Duodenal mucosa (tissue), 2 donors: ENCODE results near the gene BSCL2.
A peak's percentile ranks its signal among the peaks of the same experiment; 100 is the strongest.
"Not testable (repeated sequence)": the region's sequence is repeated elsewhere in the genome, so short reads cannot be mapped to it uniquely, and the experiment has no call there.

ENCODE experiments used
- H3K27ac ChIP-seq: one replicate; pipeline ENCODE4 v1.7.0; 2013; ENCODE audit warnings: low read depth, low read length
- H3K27me3 ChIP-seq, 2 donors: one replicate each; pipeline ENCODE4 v1.7.0; 2013; ENCODE audit warnings: low read length in 2 of 2, control low read depth in 1 of 2; ENCODE audit not compliant: insufficient read depth in 2 of 2, control insufficient read depth in 1 of 2
- H3K36me3 ChIP-seq, 2 donors: one replicate each; pipeline ENCODE4 v1.7.0; 2013; ENCODE audit warnings: low read length in 2 of 2, control low read depth in 1 of 2; ENCODE audit not compliant: insufficient read depth in 2 of 2, control insufficient read depth in 1 of 2
- H3K4me1 ChIP-seq, 2 donors: one replicate each; pipeline ENCODE4 v1.7.0; 2013; ENCODE audit warnings: low read length in 2 of 2, control low read depth in 1 of 2; ENCODE audit not compliant: insufficient read depth in 2 of 2, control insufficient read depth in 1 of 2
- H3K4me3 ChIP-seq, 2 donors: one replicate each; pipeline ENCODE4 v1.7.0; 2013; ENCODE audit warnings: low read length in 2 of 2, low read depth in 1 of 2
- H3K9ac ChIP-seq, 2 donors: one replicate each; pipeline ENCODE4 v1.7.0; 2013; ENCODE audit warnings: low read length in 2 of 2, low read depth in 1 of 2
- H3K9me3 ChIP-seq, 2 donors: one replicate each; pipeline ENCODE4 v1.7.0; 2013; ENCODE audit warnings: low read length in 2 of 2, control low read depth in 1 of 2; ENCODE audit not compliant: control insufficient read depth in 1 of 2

BSCL2 gene

DNA sequence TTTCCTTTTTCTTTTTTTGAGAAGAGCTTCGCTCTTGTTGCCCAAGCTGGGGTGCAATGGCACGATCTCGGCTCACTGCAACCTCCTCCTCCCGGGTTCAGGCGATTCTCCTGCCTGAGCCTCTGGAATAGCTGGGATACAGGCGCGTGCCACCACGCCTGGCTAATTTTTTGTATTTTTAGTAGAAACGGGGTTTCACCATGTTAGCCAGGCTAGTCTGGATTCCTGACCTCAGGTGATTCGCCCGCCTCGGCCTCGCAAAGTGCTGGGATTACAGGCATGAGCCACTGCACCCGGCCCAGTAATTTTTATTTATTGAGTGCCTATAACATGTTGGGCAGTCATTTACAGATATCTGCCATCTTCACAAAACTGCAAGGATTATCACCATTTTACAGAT is 22.9 kb upstream of the BSCL2 start:
- Histone ChIP-seq H3K36me3 (peaks cover 8 to 16% of the 10 kb centered on the region in 2 donors), H3K9ac (peak overlapping the region; percentile 8 to 55), H3K4me3 (peak overlapping the region; percentile 48 to 98), H3K4me1 (peaks cover 9 to 15% of the 10 kb centered on the region in 2 donors)
- not testable (repeated sequence) for H3K9me3 ChIP-seq, H3K27me3 ChIP-seq, H3K27ac ChIP-seq

DNA sequence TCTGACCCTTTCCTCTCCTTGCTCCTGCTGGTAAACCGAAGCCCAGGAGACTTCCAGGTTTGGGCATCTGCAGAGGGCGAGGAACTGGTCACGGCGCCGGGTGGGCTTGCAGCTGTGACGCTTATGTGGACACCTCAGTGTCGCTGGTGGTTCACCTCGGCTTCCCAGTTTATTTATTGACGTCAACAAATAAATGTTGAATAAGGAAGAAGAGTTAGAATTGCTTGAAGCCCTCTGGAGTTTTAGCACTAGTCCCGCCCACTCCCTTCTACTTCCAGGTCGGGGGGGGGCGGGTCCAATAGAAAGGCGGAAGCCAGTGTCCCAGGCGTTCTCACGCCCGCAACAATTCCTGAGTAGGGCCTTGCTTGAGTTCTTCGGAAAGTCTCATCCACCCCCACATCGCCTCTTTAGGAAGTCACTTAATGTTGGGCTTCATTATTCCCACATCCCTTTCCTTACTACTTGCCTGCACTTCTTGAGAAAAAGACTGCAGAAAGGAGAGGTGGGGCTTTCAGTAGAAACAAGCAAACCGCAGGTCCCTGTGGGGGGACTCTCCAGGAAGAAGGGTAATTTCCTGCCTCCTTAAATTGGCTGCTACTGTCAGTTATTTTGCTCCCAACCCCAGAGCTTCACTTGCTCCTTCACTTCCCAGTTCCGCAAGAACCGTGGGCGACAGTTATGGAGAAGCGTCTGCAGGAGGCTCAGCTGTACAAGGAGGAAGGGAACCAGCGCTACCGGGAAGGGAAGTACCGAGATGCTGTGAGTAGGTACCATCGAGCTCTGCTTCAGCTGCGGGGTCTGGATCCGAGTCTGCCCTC is 21.2 kb upstream of the BSCL2 start, which contains the start of gene TTC9C:
Gene TTC9C (plus strand): TSS at position 316 of the 818 bp plus-strand sequence. CDS start 363 bp downstream, at position 679.
- H3K27ac ChIP-seq = peak within 1 kb of the TSS; percentile 94
- H3K4me3 ChIP-seq = peak within 1 kb of the TSS; percentile 98
- H3K9me3 ChIP-seq = no peaks in the 10 kb centered on the region
- peaks cover 21 to 30% of the 10 kb centered on the region in 2 donors for H3K4me1 ChIP-seq
- peak within 1 kb of the TSS; percentile 87 to 96 for H3K9ac ChIP-seq
- peaks cover 6 to 14% of the 10 kb centered on the region in 2 donors for H3K36me3 ChIP-seq
- H3K27me3 ChIP-seq = no peaks in the 10 kb centered on the region

GRCh38 chr11:62727872-62728170 is 20.6 kb upstream of the BSCL2 start:
- H3K4me1 ChIP-seq = peaks cover 21 to 30% of the 10 kb centered on the region in 2 donors
- no peaks in the 10 kb centered on the region for H3K27me3 ChIP-seq
- H3K9me3 ChIP-seq = no peaks in the 10 kb centered on the region
- H3K4me3 ChIP-seq = peak overlapping the region; percentile 98
- H3K27ac ChIP-seq = peak overlapping the region; percentile 94
- peaks cover 2 to 15% of the 10 kb centered on the region in 2 donors for H3K36me3 ChIP-seq
- H3K9ac ChIP-seq = peak overlapping the region; percentile 77 to 87

DNA sequence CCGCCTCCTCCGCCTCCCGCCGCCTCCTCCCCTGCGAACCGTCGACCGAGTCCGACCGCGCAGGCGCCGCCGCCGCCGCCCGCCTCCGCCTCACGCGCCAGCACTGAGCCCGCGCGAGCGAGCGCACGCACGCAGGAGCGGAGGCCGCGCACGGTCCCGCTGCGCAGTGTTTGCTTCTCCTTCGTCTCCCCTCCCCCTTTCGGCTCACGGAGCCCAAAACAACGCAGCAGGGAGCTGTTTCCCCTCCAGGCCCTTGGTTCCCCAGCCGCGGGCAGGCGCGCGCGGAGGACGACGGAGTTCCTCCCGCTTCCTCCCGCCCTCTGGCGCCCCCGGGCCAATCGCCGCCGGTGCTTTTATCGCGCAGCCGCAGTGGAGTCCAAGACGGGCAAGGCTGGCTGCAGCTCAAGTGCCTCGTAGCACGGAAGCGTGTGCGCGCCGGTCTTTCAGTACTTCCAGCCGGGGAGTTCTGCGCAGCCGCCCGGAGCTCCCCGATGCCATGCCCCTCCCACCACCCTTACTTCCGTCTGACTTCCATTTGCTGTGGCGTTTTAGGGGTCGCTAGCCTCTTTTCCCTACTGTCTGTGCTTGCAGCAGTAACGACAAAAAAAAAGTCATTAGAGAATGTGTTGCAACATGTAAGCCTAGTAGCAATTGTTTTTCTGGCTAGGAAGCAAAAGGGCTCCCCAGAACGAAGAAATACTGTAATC is 20.1 kb upstream of the BSCL2 start, which contains the start of gene HNRNPUL2:
Gene HNRNPUL2 (minus strand): TSS at position 293 of the 707 bp plus-strand sequence. CDS start 301 bp downstream, outside the sequence.
- peaks cover 21 to 30% of the 10 kb centered on the region in 2 donors for H3K4me1 ChIP-seq
- peak within 1 kb of the TSS; percentile 95 to 96 for H3K9ac ChIP-seq
- H3K9me3 ChIP-seq = no peaks in the 10 kb centered on the region
- no peaks in the 10 kb centered on the region for H3K27me3 ChIP-seq
- H3K36me3 ChIP-seq = peaks cover 6 to 20% of the 10 kb centered on the region in 2 donors
- H3K4me3 ChIP-seq = peak within 1 kb of the TSS; percentile 98
- peak within 1 kb of the TSS; percentile 94 for H3K27ac ChIP-seq

GRCh38 chr11:62726915-62727164 is 19.6 kb upstream of the BSCL2 start:
- peak overlapping the region; percentile 94 for H3K27ac ChIP-seq
- H3K27me3 ChIP-seq = no peaks in the 10 kb centered on the region
- H3K4me1 ChIP-seq = peaks cover 21 to 30% of the 10 kb centered on the region in 2 donors
- peak overlapping the region; percentile 98 for H3K4me3 ChIP-seq
- no peaks in the 10 kb centered on the region for H3K9me3 ChIP-seq
- peaks cover 11 to 25% of the 10 kb centered on the region in 2 donors for H3K36me3 ChIP-seq
- H3K9ac ChIP-seq = peak overlapping the region; percentile 95 to 96

GRCh38 chr11:62726156-62726914 is 19.1 kb upstream of the BSCL2 start:
- H3K27ac ChIP-seq = peak overlapping the region; percentile 94
- H3K4me3 ChIP-seq = peak overlapping the region; percentile 98
- no peaks in the 10 kb centered on the region for H3K9me3 ChIP-seq
- H3K36me3 ChIP-seq = peaks cover 16 to 30% of the 10 kb centered on the region in 2 donors
- peak overlapping the region; percentile 95 to 96 for H3K9ac ChIP-seq
- peaks cover 21 to 28% of the 10 kb centered on the region in 2 donors for H3K4me1 ChIP-seq
- H3K27me3 ChIP-seq = no peaks in the 10 kb centered on the region

DNA sequence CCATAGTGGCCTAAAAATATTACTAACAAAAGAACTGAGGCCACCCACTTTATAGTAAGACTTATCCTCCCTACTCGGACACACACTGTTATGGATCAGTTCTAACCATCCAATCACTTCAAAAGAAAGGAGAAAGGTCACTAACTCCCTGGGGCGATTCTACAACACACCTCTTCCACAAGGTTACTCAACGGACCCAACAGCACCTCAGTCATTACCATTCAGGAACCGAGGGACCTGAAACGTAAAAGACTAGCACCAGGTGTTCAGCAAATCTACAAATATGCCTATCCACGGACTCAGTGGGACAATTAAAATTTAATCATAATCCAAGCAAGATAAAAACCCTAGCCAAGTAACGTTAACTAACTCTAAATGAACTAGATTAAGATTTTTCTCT is 18.4 kb upstream of the BSCL2 start:
- peak overlapping the region; percentile 98 for H3K4me3 ChIP-seq
- H3K36me3 ChIP-seq = peaks cover 23 to 37% of the 10 kb centered on the region in 2 donors
- H3K27me3 ChIP-seq = no peaks in the 10 kb centered on the region
- no peaks in the 10 kb centered on the region for H3K9me3 ChIP-seq
- peak overlapping the region; percentile 95 to 96 for H3K9ac ChIP-seq
- no peak overlapping the region for H3K27ac ChIP-seq
- H3K4me1 ChIP-seq = peaks cover 21 to 24% of the 10 kb centered on the region in 2 donors

- Histone ChIP-seq H3K9me3 (no peaks in the 10 kb centered on the region), H3K4me3 (peak overlapping the region; percentile 98), H3K36me3 (peaks cover 35 to 51% of the 10 kb centered on the region in 2 donors), H3K27me3 (no peaks in the 10 kb centered on the region), H3K27ac (no peak overlapping the region), H3K9ac (peak overlapping the region; percentile 95 to 96), H3K4me1 (peaks cover 11 to 15% of the 10 kb centered on the region in 2 donors)
These were observed 16.9 kb upstream of the BSCL2 start for GRCh38 chr11:62724171-62724570.

DNA sequence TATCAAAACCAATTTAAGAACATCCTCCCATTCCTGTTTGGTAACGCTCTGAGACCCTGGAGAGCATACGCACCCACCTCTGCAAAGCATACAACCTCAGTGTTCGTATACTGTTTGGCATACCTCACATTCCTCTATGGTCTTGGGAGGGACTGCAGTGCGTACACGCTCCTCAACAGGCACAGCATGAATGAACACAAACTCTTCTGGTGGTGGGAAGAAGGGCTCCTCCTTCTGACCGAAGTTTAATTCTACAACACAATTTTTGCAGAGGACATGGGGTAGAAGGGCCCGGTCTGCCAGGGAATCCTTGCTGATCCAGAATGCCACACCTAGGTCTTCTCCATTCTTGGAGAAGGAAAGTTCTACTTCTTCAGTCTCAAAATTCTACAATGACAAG is 14.8 kb upstream of the BSCL2 start:
- Histone ChIP-seq H3K27me3 (no peaks in the 10 kb centered on the region), H3K27ac (no peak overlapping the region), H3K36me3 (peaks cover 43 to 72% of the 10 kb centered on the region in 2 donors), H3K4me3 (no peak overlapping the region), H3K9me3 (no peaks in the 10 kb centered on the region), H3K4me1 (peaks cover 13 to 15% of the 10 kb centered on the region in 2 donors), H3K9ac (no peak overlapping the region)
